IMR-90 (cell line): Measurements from ENCODE around the gene DHX34. TPM values are rescaled to one million over a fixed set of nuclear protein-coding genes. Genes with fewer than 3 reads are reported as not detected.

Experiments used
- ATAC-seq: fragments of 200-7000 bp; cut with Tn5 transposase; 2 replicates; pipeline ENCODE4 v1.9.1; 2020; ENCODE audit warnings: low read depth, mild to moderate bottlenecking, moderate library complexity
- BruUV-seq: library from RNA; stranded (reverse); fragments of 400-500 nt; replicated peaks from 2 replicates; lab custom pipeline; 2021; lab: Mats Ljungman, UMichigan
- CTCF ChIA-PET: fragments of 300-600 bp; formaldehyde crosslinking; extraction: SDS; loops from one replicate; lab custom pipeline; 2021; ENCODE audit warnings: antibody characterized with exemption; lab: Yijun Ruan, JAX
- POLR2A ChIA-PET: fragments of 300-600 bp; sonication (Branson Sonifier 250); formaldehyde crosslinking; loops from one replicate; lab custom pipeline; 2022; ENCODE audit warnings: antibody characterized with exemption; ENCODE audit not compliant: unreplicated experiment; lab: Charles Lee
- DNase-seq: peaks from one replicate; pipeline ENCODE4 v3.0.0; 2013
- H2AFZ ChIP-seq: replicated peaks from 2 replicates; pipeline ENCODE3; 2013; ENCODE audit warnings: low read length, mild to moderate bottlenecking; ENCODE audit not compliant: poor library complexity
- H2AK5ac ChIP-seq: 2 replicates; pipeline ENCODE4 v1.6.1; 2013; ENCODE audit warnings: low read depth, low read length, inconsistent platforms
- H2AK9ac ChIP-seq: replicated peaks from 2 replicates; pipeline ENCODE3; 2013; ENCODE audit warnings: mild to moderate bottlenecking, low read depth, low read length, moderate library complexity; ENCODE audit not compliant: poor library complexity
- H2BK120ac ChIP-seq: 2 replicates; pipeline ENCODE4 v1.6.1; 2013; ENCODE audit warnings: low read depth, low read length, inconsistent platforms
- H2BK15ac ChIP-seq: 3 replicates; pipeline ENCODE4 v1.6.1; 2013; ENCODE audit warnings: low read depth, low read length, inconsistent platforms
- H2BK20ac ChIP-seq: 2 replicates; pipeline ENCODE4 v1.6.1; 2013; ENCODE audit warnings: low read depth, mild to moderate bottlenecking, inconsistent platforms, low read length, moderate library complexity
- H2BK5ac ChIP-seq: 2 replicates; pipeline ENCODE4 v1.6.1; 2013; ENCODE audit warnings: mild to moderate bottlenecking, low read depth, low read length, inconsistent platforms; ENCODE audit not compliant: poor library complexity, severe bottlenecking
- H3K14ac ChIP-seq: replicated peaks from 2 replicates; pipeline ENCODE4 v1.6.1; 2013; ENCODE audit warnings: low read depth, low read length, inconsistent platforms
- H3K18ac ChIP-seq: 2 replicates; pipeline ENCODE4 v1.6.1; 2013; ENCODE audit warnings: low read depth, low read length, control low read depth
- H3K23ac ChIP-seq: 2 replicates; pipeline ENCODE4 v1.6.1; 2013; ENCODE audit warnings: low read depth, low read length, inconsistent platforms
- H3K27ac ChIP-seq: 2 replicates; pipeline ENCODE4 v1.5.1; 2013; ENCODE audit warnings: mild to moderate bottlenecking, control low read depth, low read length; ENCODE audit not compliant: insufficient read depth
- H3K27me3 ChIP-seq: 2 replicates; pipeline ENCODE4 v1.6.1; 2013; ENCODE audit warnings: low read length; ENCODE audit not compliant: control insufficient read depth, insufficient read depth
- H3K36me3 ChIP-seq: 2 replicates; pipeline ENCODE4 v1.6.1; 2013; ENCODE audit warnings: low read length, mixed read lengths; ENCODE audit not compliant: control insufficient read depth, insufficient read depth
- H3K4ac ChIP-seq: 2 replicates; pipeline ENCODE4 v1.6.1; 2013; ENCODE audit warnings: low read depth, low read length, inconsistent platforms
- H3K4me1 ChIP-seq: 2 replicates; pipeline ENCODE4 v1.6.1; 2013; ENCODE audit warnings: low read length, mixed read lengths; ENCODE audit not compliant: control insufficient read depth, insufficient read depth
- H3K4me2 ChIP-seq: 2 replicates; pipeline ENCODE4 v1.6.1; 2013; ENCODE audit warnings: low read depth, mild to moderate bottlenecking, control low read depth, low read length, moderate library complexity
- H3K4me3 ChIP-seq: 2 replicates; pipeline ENCODE4 v1.5.1; 2013; ENCODE audit warnings: low read depth, mild to moderate bottlenecking, control low read depth, low read length, moderate library complexity; ENCODE audit not compliant: insufficient read depth
- H3K56ac ChIP-seq: 2 replicates; pipeline ENCODE4 v1.6.1; 2013; ENCODE audit warnings: low read length, inconsistent platforms; ENCODE audit not compliant: insufficient read depth; ENCODE audit errors: extremely low read depth
- H3K79me1 ChIP-seq, 2 experiments: 2 replicates each; pipeline ENCODE4 v1.6.1; 2013; ENCODE audit warnings: low read length in 2 of 2, inconsistent platforms in 1 of 2, low read depth in 1 of 2
- H3K9ac ChIP-seq: 2 replicates; pipeline ENCODE4 v1.6.1; 2013; ENCODE audit warnings: low read depth, low read length, control low read depth
- H3K9me1 ChIP-seq: 2 replicates; pipeline ENCODE4 v1.6.1; 2013; ENCODE audit warnings: low read length, inconsistent platforms; ENCODE audit not compliant: insufficient read depth
- H3K9me3 ChIP-seq: 2 replicates; pipeline ENCODE4 v1.6.1; 2013; ENCODE audit warnings: low read length; ENCODE audit not compliant: control insufficient read depth, insufficient read depth
- H4K20me1 ChIP-seq: 2 replicates; pipeline ENCODE4 v1.6.1; 2013; ENCODE audit warnings: low read length, inconsistent platforms; ENCODE audit not compliant: insufficient read depth
- H4K5ac ChIP-seq: 2 replicates; pipeline ENCODE4 v1.6.1; 2013; ENCODE audit warnings: mild to moderate bottlenecking, low read depth, low read length, control low read depth
- H4K8ac ChIP-seq, 2 experiments: 2 replicates each; pipeline ENCODE4 v1.6.1; 2013; ENCODE audit warnings: low read depth in 2 of 2, low read length in 2 of 2, control low read depth in 1 of 2, inconsistent platforms in 1 of 2
- H4K91ac ChIP-seq: 2 replicates; pipeline ENCODE4 v1.6.1; 2013; ENCODE audit warnings: low read depth, low read length, inconsistent platforms; ENCODE audit not compliant: insufficient read depth
- BHLHE40 ChIP-seq: fragments of 150-350 bp; IDR thresholded peaks from 2 replicates; pipeline ENCODE4 v1.6.1; 2016; ENCODE audit warnings: mild to moderate bottlenecking, low read depth, low read length
- CEBPB ChIP-seq: IDR thresholded peaks from 2 replicates; pipeline ENCODE4 v1.6.1; 2012; ENCODE audit warnings: low read depth, low read length, improper control_type of control experiment
- CHD1 ChIP-seq: IDR thresholded peaks from 2 replicates; pipeline ENCODE4 v1.6.1; 2012; ENCODE audit warnings: low read depth, low read length, improper control_type of control experiment
- FOS ChIP-seq: fragments of 150-350 bp; IDR thresholded peaks from 2 replicates; pipeline ENCODE4 v1.6.1; 2016; ENCODE audit warnings: low read depth, low read length
- MAFK ChIP-seq: IDR thresholded peaks from 2 replicates; pipeline ENCODE4 v1.6.1; 2012; ENCODE audit warnings: low read depth, low read length, improper control_type of control experiment
- MAZ ChIP-seq: IDR thresholded peaks from 2 replicates; pipeline ENCODE4 v1.6.1; 2012; ENCODE audit warnings: low read depth, mild to moderate bottlenecking, low read length, improper control_type of control experiment, moderate library complexity, borderline replicate concordance
- MXI1 ChIP-seq: IDR thresholded peaks from 2 replicates; pipeline ENCODE4 v1.6.1; 2012; ENCODE audit warnings: low read depth, mild to moderate bottlenecking, low read length, moderate library complexity, borderline replicate concordance
- NFE2L2 ChIP-seq: fragments of 150-350 bp; IDR thresholded peaks from 2 replicates; pipeline ENCODE4 v1.6.1; 2016; ENCODE audit warnings: low read depth, mild to moderate bottlenecking, low read length
- POLR2A ChIP-seq: IDR thresholded peaks from 2 replicates; pipeline ENCODE4 v1.6.1; 2012; ENCODE audit warnings: mild to moderate bottlenecking, low read depth, low read length
- RAD21 ChIP-seq: IDR thresholded peaks from 2 replicates; pipeline ENCODE4 v1.6.1; 2012; ENCODE audit warnings: low read length, improper control_type of control experiment
- RCOR1 ChIP-seq: IDR thresholded peaks from 2 replicates; pipeline ENCODE4 v1.6.1; 2012; ENCODE audit warnings: mild to moderate bottlenecking, low read length, improper control_type of control experiment; ENCODE audit not compliant: insufficient replicate concordance
- RFX5 ChIP-seq: IDR thresholded peaks from 2 replicates; pipeline ENCODE4 v1.8.0; 2012; ENCODE audit warnings: low read depth, mild to moderate bottlenecking, low read length, moderate library complexity
- SMC3 ChIP-seq: fragments of 150-350 bp; IDR thresholded peaks from 2 replicates; pipeline ENCODE4 v1.6.1; 2016; ENCODE audit warnings: low read depth, mild to moderate bottlenecking, antibody characterized with exemption, low read length, moderate library complexity
- USF2 ChIP-seq: fragments of 150-350 bp; IDR thresholded peaks from 2 replicates; pipeline ENCODE4 v1.6.1; 2017; ENCODE audit warnings: mild to moderate bottlenecking, antibody characterized with exemption, low read length, low read depth
- WGBS, 2 experiments: methylation state at CpG; one replicate each; pipeline versions ENCODE4 v1.1.5 to v1.1.7; 2013; ENCODE audit warnings: missing lambda C conversion rate in 2 of 2; ENCODE audit not compliant: insufficient read length in 1 of 2; ENCODE audit errors: extremely low coverage in 2 of 2; 5-methylcytosine and 5-hydroxymethylcytosine counted together
- dilution Hi-C: fragments of 300-500 bp; cut with HindIII; formaldehyde crosslinking; loops from one replicate; pipeline ENCODE4 v1.14.3; 2018; ENCODE audit warnings: low sequenced_read_pairs; ENCODE audit not compliant: unreplicated experiment
- in situ Hi-C: fragments of 300-500 bp; cut with MboI; formaldehyde crosslinking; loops from 3 replicates; pipeline ENCODE4 v1.14.3; 2019; ENCODE audit warnings: low sequenced_read_pairs, inconsistent platforms, mixed read lengths
- intact Hi-C: fragments of 100-400 bp; cut with micrococcal nuclease; formaldehyde crosslinking; loops from 2 replicates; pipeline ENCODE4 v1.10.0; 2022
- polyA plus RNA-seq, 3 experiments: library from polyadenylated mRNA; depleted of rRNA; stranded (reverse); fragments of >200 nt; gene quantifications; 2 replicates each; pipeline ENCODE4 v1.2.3, GENCODE V29; 2012; ENCODE audit warnings: low replicate concordance in 1 of 3
- total RNA-seq: library from RNA; depleted of rRNA; stranded (reverse); fragments of >200 nt; gene quantifications from 2 replicates; pipeline ENCODE4 v1.2.3, GENCODE V29; 2012
- TF ChIP-seq, protein P1 (sequence below): fragments of 150-350 bp; IDR thresholded peaks from 2 replicates; pipeline ENCODE4 v1.6.1; 2016; ENCODE audit warnings: low read depth, mild to moderate bottlenecking, low read length, moderate library complexity, borderline replicate concordance
- TF ChIP-seq, protein P2 (sequence below): conservative IDR thresholded peaks from 2 replicates; pipeline ENCODE4 v1.5.1; 2012; ENCODE audit warnings: mild to moderate bottlenecking, low read depth, low read length, improper control_type of control experiment

DHX34 gene
- total and polyA plus RNA-seq, 2 of the 4 experiments (the other 2 are of a cell fraction): 4.5 to 13.7 TPM

DNA sequence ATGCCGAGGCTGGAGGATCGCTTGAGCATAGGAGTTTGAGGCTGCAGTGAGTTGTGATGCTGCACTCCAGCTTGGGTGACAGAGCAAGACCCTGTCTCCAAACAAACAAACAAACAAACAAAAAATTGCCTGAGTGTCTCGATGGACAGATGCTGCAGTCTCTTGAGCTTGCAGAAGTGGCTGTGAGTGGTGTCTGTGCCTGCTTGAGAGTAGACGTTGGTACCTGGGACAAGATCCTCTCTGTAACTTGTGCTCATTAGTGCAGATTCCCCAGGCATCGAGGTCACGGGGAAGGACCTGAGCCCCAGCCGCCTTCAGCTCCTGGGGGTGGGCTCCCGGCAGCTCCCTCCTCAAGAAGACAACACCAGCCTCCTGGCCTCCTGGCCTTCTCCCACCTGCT lies 25.7 kb upstream of the DHX34 start:
- TF ChIP-seq BHLHE40 (no peak), CEBPB (no peak), RCOR1 (no peak), POLR2A (no peak), RFX5 (no peak), MAZ (no peak), USF2 (no peak), MXI1 (no peak), NFE2L2 (no peak), RAD21 (no peak), SMC3 (no peak), FOS (no peak), CHD1 (no peak), MAFK (no peak)
- TF ChIP-seq, protein P1, sequence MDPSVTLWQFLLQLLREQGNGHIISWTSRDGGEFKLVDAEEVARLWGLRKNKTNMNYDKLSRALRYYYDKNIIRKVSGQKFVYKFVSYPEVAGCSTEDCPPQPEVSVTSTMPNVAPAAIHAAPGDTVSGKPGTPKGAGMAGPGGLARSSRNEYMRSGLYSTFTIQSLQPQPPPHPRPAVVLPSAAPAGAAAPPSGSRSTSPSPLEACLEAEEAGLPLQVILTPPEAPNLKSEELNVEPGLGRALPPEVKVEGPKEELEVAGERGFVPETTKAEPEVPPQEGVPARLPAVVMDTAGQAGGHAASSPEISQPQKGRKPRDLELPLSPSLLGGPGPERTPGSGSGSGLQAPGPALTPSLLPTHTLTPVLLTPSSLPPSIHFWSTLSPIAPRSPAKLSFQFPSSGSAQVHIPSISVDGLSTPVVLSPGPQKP: no peak
- TF ChIP-seq, protein P2, sequence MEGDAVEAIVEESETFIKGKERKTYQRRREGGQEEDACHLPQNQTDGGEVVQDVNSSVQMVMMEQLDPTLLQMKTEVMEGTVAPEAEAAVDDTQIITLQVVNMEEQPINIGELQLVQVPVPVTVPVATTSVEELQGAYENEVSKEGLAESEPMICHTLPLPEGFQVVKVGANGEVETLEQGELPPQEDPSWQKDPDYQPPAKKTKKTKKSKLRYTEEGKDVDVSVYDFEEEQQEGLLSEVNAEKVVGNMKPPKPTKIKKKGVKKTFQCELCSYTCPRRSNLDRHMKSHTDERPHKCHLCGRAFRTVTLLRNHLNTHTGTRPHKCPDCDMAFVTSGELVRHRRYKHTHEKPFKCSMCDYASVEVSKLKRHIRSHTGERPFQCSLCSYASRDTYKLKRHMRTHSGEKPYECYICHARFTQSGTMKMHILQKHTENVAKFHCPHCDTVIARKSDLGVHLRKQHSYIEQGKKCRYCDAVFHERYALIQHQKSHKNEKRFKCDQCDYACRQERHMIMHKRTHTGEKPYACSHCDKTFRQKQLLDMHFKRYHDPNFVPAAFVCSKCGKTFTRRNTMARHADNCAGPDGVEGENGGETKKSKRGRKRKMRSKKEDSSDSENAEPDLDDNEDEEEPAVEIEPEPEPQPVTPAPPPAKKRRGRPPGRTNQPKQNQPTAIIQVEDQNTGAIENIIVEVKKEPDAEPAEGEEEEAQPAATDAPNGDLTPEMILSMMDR: no peak
- Histone ChIP-seq H3K36me3 (no peaks in the 10 kb centered on the region), H4K5ac (no peak overlapping the region), H2BK20ac (no peak overlapping the region), H3K23ac (no peak overlapping the region), H3K4me1 (no peaks in the 10 kb centered on the region), H3K27ac (no peak overlapping the region), H2AK5ac (no peak overlapping the region; the same call in 1 of the 2 replicates), H3K9ac (no peak overlapping the region), H3K18ac (no peak overlapping the region), H4K91ac (no peak overlapping the region), H3K14ac (no peak overlapping the region), H3K27me3 (peaks cover 8% of the 10 kb centered on the region), H3K56ac (no peak overlapping the region), H4K20me1 (no peaks in the 10 kb centered on the region), H3K9me3 (peaks cover 2% of the 10 kb centered on the region), H2BK5ac (no peak overlapping the region), H3K9me1 (0 out of 2 replicates have a peak, but pooled peaks cover 3% of the 10 kb centered on the region), H4K8ac (no peak overlapping the region), H3K4ac (no peak overlapping the region), H2AK9ac (no peak overlapping the region), H3K4me2 (no peak overlapping the region), H2BK120ac (no peak overlapping the region), H2AFZ (no peak overlapping the region), H3K4me3 (no peak overlapping the region), H2BK15ac (no peak overlapping the region), H3K79me1 (no peaks in the 10 kb centered on the region)
- ATAC-seq (no peak), DNase-seq (no peak)
- intact Hi-C loops: no loop called here
- in situ Hi-C loops: no loop called here
- ChIA-PET CTCF (no interaction called here), POLR2A (no interaction called here)
- BruUV-seq: no TSS peak
- 20% methylated on average over 1 of the region's 8 CpGs; no CpG with 5 or more reads in 1 of the 2 experiments for WGBS, 2 experiments
- dilution Hi-C loops: no loop called here
